ENCODE data around the gene CDHR2.
"Not testable (repeated sequence)": the region's sequence is repeated elsewhere in the genome, so short reads cannot be mapped to it uniquely, and the experiment has no call there.

GRCh38 chr5:176550937-176551336 lies 1.8 kb downstream of the CDHR2 start:
- TF ChIP-seq, protein P1, sequence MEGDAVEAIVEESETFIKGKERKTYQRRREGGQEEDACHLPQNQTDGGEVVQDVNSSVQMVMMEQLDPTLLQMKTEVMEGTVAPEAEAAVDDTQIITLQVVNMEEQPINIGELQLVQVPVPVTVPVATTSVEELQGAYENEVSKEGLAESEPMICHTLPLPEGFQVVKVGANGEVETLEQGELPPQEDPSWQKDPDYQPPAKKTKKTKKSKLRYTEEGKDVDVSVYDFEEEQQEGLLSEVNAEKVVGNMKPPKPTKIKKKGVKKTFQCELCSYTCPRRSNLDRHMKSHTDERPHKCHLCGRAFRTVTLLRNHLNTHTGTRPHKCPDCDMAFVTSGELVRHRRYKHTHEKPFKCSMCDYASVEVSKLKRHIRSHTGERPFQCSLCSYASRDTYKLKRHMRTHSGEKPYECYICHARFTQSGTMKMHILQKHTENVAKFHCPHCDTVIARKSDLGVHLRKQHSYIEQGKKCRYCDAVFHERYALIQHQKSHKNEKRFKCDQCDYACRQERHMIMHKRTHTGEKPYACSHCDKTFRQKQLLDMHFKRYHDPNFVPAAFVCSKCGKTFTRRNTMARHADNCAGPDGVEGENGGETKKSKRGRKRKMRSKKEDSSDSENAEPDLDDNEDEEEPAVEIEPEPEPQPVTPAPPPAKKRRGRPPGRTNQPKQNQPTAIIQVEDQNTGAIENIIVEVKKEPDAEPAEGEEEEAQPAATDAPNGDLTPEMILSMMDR (IDR thresholded peaks at IDR 0.05): not testable (repeated sequence)
- not testable (repeated sequence) for TF ChIP-seq TEAD4 (CRISPR knock-in tag; IDR thresholded peaks at IDR 0.05); USF2 (CRISPR knock-in tag; IDR thresholded peaks at IDR 0.05); MAX (CRISPR knock-in tag; IDR thresholded peaks at IDR 0.05); MYBL2 (CRISPR knock-in tag; IDR thresholded peaks at IDR 0.05); FOXJ3 (CRISPR knock-in tag; IDR thresholded peaks at IDR 0.05; ENCODE audit: borderline replicate concordance)
- TF ChIP-seq, protein P2, sequence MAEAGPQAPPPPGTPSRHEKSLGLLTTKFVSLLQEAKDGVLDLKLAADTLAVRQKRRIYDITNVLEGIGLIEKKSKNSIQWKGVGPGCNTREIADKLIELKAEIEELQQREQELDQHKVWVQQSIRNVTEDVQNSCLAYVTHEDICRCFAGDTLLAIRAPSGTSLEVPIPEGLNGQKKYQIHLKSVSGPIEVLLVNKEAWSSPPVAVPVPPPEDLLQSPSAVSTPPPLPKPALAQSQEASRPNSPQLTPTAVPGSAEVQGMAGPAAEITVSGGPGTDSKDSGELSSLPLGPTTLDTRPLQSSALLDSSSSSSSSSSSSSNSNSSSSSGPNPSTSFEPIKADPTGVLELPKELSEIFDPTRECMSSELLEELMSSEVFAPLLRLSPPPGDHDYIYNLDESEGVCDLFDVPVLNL (CRISPR knock-in tag; IDR thresholded peaks at IDR 0.05; ENCODE audit: borderline replicate concordance, low read depth): not testable (repeated sequence)
- TF ChIP-seq, protein P3, sequence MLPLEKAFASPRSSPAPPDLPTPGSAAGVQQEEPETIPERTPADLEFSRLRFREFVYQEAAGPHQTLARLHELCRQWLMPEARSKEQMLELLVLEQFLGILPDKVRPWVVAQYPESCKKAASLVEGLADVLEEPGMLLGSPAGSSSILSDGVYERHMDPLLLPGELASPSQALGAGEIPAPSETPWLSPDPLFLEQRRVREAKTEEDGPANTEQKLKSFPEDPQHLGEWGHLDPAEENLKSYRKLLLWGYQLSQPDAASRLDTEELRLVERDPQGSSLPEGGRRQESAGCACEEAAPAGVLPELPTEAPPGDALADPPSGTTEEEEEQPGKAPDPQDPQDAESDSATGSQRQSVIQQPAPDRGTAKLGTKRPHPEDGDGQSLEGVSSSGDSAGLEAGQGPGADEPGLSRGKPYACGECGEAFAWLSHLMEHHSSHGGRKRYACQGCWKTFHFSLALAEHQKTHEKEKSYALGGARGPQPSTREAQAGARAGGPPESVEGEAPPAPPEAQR (CRISPR knock-in tag; IDR thresholded peaks at IDR 0.05): not testable (repeated sequence)
- TF ChIP-seq, protein P4, sequence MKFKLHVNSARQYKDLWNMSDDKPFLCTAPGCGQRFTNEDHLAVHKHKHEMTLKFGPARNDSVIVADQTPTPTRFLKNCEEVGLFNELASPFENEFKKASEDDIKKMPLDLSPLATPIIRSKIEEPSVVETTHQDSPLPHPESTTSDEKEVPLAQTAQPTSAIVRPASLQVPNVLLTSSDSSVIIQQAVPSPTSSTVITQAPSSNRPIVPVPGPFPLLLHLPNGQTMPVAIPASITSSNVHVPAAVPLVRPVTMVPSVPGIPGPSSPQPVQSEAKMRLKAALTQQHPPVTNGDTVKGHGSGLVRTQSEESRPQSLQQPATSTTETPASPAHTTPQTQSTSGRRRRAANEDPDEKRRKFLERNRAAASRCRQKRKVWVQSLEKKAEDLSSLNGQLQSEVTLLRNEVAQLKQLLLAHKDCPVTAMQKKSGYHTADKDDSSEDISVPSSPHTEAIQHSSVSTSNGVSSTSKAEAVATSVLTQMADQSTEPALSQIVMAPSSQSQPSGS (CRISPR knock-in tag; IDR thresholded peaks at IDR 0.05; ENCODE audit: borderline replicate concordance, low read depth): not testable (repeated sequence)
- TF ChIP-seq, protein P5, sequence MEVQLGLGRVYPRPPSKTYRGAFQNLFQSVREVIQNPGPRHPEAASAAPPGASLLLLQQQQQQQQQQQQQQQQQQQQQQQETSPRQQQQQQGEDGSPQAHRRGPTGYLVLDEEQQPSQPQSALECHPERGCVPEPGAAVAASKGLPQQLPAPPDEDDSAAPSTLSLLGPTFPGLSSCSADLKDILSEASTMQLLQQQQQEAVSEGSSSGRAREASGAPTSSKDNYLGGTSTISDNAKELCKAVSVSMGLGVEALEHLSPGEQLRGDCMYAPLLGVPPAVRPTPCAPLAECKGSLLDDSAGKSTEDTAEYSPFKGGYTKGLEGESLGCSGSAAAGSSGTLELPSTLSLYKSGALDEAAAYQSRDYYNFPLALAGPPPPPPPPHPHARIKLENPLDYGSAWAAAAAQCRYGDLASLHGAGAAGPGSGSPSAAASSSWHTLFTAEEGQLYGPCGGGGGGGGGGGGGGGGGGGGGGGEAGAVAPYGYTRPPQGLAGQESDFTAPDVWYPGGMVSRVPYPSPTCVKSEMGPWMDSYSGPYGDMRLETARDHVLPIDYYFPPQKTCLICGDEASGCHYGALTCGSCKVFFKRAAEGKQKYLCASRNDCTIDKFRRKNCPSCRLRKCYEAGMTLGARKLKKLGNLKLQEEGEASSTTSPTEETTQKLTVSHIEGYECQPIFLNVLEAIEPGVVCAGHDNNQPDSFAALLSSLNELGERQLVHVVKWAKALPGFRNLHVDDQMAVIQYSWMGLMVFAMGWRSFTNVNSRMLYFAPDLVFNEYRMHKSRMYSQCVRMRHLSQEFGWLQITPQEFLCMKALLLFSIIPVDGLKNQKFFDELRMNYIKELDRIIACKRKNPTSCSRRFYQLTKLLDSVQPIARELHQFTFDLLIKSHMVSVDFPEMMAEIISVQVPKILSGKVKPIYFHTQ (CRISPR knock-in tag; IDR thresholded peaks at IDR 0.05): not testable (repeated sequence)
